Medulla oblongata (tissue), 1 donor: ENCODE measurements around the gene ATRN.
"Not testable (repeated sequence)": the region's sequence is repeated elsewhere in the genome, so short reads cannot be mapped to it uniquely, and the experiment has no call there.

Experiments
- DNase-seq: peaks from one replicate; pipeline ENCODE4 v3.0.0-alpha.2; 2015; ENCODE audit errors: extremely low spot score

ATRN gene

GRCh38 chr20:3563548-3564177 lies 92.8 kb downstream of the ATRN start:
- peak; percentile 70 for DNase-seq

DNA sequence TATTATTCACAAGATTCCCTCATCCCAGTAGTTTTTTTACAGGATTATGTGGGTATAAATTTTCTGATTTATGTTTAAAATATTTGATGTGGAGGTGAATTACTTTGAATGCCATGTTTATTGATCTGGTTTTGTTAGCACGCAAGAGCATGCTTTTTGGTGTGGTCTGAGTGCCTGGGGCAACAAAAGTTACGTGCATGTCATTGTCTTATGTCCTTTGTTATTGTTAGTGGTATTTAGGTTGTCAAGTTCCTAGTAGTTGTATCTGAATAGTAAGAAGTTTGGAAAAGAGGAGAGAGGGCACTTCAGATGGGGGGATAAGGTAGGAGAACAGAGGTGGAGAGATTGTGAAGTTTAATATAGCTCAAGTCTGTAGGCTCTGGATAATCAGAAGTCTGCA lies 95.0 kb downstream of the ATRN start:
- DNase-seq = no peak

DNA sequence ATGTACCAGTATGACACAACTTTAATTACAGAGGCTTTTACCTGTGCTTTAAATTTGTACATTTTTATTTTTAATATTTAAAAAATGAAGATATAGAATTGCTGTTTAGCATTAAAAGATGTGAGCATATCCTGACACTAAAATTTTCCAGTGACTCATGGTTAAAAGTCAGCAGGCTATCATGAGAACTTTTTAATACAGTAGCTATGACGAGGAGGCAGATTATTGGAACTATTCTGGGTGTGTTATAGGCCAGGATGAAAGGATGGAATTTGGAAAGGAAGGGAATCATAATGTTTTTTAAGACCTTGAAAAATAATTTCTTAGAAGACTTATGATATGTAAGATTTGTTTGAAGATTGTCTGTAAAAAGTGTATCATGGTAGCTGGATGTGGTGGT lies 101.3 kb downstream of the ATRN start:
- no peak for DNase-seq

GRCh38 chr20:3576363-3576762 lies 105.5 kb downstream of the ATRN start:
- no peak for DNase-seq

- peak; percentile 54 for DNase-seq
Observed at GRCh38 chr20:3577366-3577765, 106.5 kb downstream of the ATRN start.

- DNase-seq = no peak
Observed at GRCh38 chr20:3580412-3580811, 109.6 kb downstream of the ATRN start.

DNA sequence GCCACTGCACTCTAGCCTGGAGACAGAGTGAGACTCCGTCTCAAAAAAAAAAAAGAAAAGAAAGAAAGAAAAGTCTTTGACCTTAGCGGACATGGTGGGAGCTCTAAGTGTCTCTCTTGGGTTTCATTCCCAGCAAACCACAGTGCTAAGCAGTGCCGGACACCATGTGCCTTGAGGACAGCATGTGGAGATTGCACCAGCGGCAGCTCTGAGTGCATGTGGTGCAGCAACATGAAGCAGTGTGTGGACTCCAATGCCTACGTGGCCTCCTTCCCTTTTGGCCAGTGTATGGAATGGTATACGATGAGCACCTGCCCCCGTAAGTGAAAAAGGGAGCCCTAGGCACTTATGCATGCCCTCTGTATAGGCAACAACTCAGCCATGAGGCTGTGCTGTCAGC lies 112.9 kb downstream of the ATRN start:
- DNase-seq = no peak

- no peak for DNase-seq
Observed at GRCh38 chr20:3586093-3586492, 115.3 kb downstream of the ATRN start.

GRCh38 chr20:3590164-3590563 lies 119.3 kb downstream of the ATRN start:
- DNase-seq = no peak

- DNase-seq = no peak
Observed at GRCh38 chr20:3592931-3593330, 122.1 kb downstream of the ATRN start.

GRCh38 chr20:3595541-3595940 lies 124.7 kb downstream of the ATRN start:
- no peak for DNase-seq

- no peak for DNase-seq
Observed at GRCh38 chr20:3603108-3603507, 132.3 kb downstream of the ATRN start.

DNA sequence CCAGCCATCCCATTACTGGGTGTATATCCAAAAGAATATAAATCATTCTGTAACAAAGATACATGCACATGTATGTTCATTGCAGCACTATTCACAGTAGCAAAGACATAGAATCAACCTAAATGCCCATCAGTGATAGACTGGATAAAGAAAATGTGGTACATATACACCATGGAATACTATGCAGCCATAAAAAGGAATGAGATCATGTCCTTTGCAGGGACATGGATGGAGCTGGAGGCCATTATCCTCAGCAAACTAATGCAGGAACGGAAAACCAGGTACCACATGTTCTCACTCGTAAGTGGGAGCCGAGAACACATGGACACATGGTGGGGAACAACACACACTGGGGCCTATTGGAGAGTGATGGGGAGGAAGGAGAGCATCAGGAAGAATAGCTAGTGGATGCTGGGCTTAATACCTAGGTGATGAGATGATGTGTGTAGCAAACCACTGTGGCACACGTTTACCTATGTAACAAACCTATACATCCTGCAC lies 134.6 kb downstream of the ATRN start:
- not testable (repeated sequence) for DNase-seq

- DNase-seq = no peak
Observed at GRCh38 chr20:3606021-3606420, 135.2 kb downstream of the ATRN start.

GRCh38 chr20:3611901-3612300 lies 141.1 kb downstream of the ATRN start:
- no peak for DNase-seq

- no peak for DNase-seq
Observed at GRCh38 chr20:3612795-3613572, 142.2 kb downstream of the ATRN start.

DNA sequence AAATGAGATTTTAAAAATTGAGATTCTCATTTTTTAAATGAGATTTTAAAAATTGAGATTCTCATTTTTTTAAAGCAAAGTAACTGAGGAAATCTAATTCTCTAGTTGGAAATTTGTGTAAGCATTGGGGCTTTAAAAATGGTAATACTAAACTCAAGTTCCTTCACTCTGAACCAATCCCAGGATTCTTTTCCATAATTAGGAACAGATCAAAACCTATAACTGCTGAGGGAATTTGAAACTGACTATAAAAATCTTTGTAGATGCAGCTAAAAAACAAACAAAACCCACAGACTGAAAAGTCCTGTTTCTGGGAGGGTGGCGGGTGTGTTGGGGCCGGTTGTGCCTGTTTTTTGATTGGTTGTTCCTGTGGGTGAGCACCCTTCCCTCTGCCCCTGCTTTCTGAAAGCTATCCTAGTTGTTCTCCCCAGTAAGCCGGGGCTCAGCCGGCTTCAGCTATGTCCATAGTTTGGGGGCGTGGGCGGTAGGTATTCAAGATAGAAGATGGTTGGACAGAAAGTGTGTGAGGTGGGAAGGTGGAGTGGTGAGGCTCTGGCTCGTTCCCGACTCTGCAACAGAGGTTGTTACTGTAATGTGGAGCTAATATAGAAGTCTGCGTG lies 143.1 kb downstream of the ATRN start:
- DNase-seq = no peak

- no peak for DNase-seq
Observed at GRCh38 chr20:3614466-3614865, 143.6 kb downstream of the ATRN start.

- DNase-seq = not testable (repeated sequence)
Observed at GRCh38 chr20:3615171-3615840, 144.5 kb downstream of the ATRN start.

- no peak for DNase-seq
Observed at GRCh38 chr20:3616250-3616649, 145.4 kb downstream of the ATRN start.

DNA sequence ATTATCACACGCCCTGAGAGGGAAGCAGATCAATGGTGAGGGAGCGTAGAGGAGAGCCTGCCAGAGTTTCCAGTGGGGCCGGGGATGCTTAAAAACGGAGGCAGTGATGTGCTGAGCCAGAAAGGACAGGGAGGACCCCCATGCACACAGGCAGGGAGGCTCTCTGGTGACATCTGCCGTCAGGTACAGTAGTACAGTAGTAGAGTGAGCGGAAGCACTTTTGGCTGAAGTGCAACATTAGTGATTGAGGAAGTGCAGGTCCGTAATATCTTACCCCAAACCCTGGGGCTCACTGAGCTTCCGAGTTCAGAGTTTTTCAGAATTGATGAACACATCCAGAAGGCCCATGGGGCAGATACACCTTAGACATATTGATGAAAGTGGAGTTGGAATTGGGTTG lies 150.3 kb downstream of the ATRN start:
- no peak for DNase-seq

GRCh38 chr20:3622406-3622805 lies 151.6 kb downstream of the ATRN start:
- DNase-seq = no peak
